Renal cortical epithelial cell (primary cell): ENCODE measurements around the gene SUPT7L. TPM values are rescaled to one million over a fixed set of nuclear protein-coding genes. Genes with fewer than 3 reads are reported as not detected.

Source experiments
- DNase-seq: peaks from one replicate; pipeline ENCODE4 v3.0.0-alpha.2; 2011; ENCODE audit warnings: low read depth
- total RNA-seq: library from RNA; depleted of rRNA; stranded (reverse); fragments of >200 nt; gene quantifications from 2 replicates; pipeline ENCODE4 v1.2.3, GENCODE V29; 2014

The SUPT7L gene, protein sequence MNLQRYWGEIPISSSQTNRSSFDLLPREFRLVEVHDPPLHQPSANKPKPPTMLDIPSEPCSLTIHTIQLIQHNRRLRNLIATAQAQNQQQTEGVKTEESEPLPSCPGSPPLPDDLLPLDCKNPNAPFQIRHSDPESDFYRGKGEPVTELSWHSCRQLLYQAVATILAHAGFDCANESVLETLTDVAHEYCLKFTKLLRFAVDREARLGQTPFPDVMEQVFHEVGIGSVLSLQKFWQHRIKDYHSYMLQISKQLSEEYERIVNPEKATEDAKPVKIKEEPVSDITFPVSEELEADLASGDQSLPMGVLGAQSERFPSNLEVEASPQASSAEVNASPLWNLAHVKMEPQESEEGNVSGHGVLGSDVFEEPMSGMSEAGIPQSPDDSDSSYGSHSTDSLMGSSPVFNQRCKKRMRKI
- total RNA-seq = 15.3 and 31.9 TPM in 2 replicates

DNA sequence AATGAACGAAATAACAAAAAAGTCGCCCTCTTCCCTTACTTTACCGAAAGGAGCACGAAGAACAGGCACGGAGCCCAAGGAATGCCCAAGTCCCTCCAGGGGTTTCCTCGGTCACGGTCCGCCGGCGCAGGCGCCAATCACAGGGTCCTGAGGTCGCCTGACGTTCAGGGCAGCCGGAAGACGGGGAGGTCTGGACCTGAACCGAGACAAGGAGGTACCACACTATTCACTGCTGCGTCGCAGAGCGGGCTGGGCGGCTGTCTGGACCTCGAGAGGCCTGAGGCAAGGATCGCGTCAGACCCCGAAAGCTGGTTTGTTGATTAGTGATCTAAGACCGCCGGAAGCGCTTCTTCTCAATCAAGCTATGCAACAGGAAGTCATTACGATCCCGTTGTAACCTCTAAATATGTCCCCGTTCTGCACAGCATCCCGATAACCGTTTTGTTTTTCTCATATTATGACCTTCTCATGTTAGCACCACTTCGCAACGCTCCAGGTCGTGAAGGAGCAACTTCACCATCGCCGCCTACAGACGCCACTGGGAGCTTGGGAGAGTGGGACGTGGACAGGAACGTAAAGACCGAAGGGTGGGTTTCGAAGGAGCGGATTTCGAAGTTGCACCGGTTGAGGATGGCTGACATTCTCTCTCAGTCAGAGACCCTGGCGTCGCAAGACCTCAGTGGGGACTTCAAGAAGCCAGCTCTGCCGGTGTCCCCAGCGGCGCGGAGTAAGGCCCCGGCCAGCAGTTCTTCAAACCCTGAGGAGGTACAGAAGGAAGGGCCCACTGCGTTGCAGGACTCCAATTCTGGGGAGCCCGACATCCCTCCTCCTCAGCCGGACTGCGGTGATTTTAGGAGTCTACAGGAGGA, at the start of gene SUPT7L, which contains the start of gene SLC4A1AP:
SUPT7L (minus strand) TSS at position 330 of the 869 bp plus-strand sequence. CDS start 1,422 bp downstream, outside the sequence.
SLC4A1AP (plus strand) TSS at position 605 of the 869 bp plus-strand sequence; CDS start at position 631, 26 bp downstream.
- DNase-seq = peak; percentile 81

DNA sequence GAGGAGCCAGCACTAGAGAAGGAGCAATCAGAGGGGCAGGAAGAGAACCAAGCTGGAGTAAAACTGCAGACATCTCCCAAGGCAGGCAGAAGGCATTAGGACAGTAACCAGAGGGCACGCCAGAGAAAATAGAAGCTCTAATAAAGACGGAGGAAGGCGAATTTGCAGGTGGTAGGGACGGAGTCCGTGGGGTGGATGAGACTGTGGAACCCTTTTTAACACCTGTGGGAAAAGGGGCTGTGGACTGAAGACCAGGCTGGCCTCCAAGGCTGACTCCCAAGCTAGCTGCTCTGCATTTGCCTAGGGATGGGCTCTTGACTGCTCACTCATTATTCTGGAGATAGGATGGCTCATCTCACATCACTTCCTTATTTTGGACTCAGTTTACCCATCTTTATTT, 49.8 kb upstream of the SUPT7L start:
- DNase-seq = no peak

DNA sequence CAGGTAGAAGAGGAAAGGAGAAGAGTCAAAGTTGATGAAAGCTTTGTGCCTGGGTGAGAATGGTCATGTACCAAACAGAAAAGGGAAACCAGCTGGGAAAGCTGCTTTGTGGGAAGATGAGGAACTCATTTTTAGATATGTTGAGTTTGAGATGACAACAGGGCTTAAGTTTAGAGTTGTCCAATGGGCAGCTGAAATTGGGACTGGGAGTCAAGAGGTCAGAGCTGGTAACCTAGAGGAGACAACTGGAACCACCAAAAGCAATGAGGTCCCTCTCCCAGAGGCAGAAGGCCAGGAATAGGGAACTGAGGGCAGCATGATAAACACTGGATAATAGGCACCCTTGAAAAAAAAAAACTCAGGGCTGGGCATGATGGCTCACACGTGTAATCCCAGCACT, 49.1 kb upstream of the SUPT7L start:
- DNase-seq = no peak

DNA sequence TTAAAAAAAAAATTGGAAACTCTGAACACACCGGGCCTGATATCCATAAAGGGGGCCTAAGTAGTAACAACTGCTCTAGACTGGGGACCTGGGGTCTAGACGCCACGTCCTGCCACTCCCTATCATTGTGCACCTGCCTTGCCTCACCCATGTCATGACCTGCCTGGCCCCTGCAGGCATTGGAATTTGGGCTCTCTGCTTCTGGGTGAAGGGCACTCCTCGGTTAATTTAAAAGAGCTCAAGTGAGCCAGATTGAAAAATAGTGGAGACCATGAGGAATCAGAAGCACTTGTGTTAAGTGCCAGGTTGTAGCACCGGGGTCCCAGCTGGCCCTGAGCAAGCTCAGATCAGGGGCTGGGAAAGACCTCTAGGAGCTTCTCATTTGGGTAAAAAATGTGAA, 48.4 kb upstream of the SUPT7L start:
- DNase-seq = no peak

DNA sequence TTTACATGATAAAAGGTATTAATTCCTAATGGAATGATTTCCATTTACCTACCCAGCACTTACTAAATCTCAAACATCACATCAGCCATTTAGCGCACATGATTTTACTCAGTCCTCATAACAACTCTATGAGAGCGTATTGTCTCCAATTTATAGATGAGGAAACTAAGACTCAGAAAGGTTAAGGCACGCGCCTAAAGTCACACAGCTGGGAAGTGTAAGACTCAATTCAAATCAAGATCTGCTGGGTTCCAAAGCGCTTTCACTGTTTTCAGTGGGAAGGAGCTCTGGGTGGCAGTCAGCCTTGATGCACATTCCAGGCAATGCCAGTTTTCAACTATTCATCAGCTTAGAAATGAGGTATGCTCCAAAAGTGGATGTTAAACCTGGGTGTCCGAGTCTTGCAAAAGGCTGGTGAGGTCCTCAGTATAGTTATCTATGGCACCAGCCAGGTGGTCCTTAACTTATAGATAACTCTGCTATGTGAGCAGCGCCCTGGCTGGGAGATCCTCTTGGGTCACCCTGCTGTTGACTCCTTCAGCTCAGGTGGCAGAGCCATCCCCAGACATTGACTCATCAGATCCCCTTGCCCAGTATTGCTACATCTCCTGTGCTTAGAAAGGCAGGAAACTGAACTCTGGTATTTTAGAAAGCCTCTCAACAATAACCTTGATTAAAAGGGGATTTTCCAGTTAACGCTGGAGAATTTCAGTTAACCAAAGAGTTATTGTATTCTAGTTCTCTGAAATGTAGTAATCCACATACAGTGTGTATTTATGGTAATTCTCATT, 47.4 kb upstream of the SUPT7L start:
- DNase-seq = peak; percentile 95

DNA sequence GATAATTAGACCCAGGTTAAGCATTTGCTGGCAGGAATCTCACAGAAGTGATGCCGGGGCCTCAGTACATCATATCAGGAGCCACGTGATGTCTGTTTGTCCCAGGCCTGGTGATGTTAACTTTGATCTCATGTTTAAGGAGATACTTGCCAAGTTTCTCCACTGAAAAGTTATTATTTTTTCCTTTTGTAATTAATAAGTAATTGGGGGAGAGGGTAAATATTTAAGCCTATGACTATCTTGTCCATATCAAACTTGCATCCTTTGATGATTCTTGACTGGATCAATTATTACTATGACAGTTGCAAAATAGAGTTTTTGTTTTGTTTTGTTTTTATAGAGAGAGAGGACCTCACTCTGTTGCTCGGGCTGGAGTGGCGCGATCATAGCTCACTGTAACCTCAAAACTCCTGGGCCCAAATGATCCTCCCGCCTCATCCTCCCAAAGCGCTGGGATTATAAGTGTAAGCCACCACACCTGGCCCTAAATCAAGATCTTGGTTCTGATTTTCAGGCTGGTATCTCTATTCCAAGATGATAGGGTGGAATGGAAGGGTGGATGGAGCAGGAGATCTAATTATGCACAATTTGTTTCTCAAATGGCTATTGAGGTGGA, 46.7 kb upstream of the SUPT7L start:
- no peak for DNase-seq

DNA sequence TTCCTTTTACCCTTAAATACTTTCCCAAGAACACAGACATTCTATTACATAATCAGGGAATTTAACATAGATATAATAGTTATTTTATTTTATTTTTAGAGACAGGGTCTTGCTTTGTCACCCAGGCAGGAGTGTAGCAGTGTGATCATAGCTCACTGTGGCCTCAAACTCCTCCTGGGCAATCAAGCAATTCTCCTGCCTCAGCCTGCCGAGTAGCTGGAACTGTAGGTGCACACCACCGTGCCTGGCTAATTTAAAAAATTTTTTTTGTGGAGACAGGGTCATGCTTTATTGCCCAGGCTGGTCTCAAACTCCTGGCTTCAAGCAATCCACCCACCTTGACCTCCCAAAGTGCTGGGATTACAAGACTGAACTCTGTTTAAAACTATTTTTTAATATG, 45.9 kb upstream of the SUPT7L start:
- DNase-seq = no peak

DNA sequence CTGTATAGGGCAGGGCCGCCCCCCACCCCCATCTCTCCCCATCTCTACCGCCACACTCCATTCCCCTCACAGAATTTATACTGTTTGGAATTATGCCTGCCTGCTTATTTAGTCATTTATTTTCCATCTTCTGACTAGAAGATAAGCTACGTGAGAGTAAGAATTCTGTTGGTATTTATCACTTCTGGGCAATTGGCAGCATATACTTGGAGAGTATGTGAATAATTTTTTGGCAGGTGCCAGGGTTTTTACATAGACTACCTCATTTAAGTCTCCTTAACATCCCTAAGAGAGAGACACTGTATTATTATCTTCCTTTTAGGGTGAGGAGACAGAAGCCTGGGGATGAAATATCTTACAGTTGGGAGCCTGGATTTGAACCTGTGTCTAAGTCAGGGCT, 45.3 kb upstream of the SUPT7L start:
- no peak for DNase-seq

DNA sequence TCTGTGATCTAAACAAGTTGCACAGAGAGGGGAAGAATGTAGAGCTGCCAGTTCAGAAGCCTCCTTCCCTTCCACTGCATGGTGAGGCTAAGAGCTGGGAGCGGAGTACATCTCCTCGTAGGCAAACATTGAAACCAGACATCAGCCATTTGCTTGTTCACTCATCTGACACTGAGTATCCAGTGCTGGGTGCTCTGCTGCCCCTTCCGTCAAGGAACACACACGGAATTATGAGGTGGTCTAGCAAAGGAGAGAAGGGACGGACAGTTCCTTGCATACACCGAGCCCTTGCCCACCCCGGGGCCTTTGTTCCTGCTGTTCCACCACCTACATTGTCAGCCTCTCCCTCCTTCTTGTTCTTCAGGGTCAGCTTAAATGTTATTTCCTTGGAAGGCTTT, 44.8 kb upstream of the SUPT7L start:
- DNase-seq = no peak

DNA sequence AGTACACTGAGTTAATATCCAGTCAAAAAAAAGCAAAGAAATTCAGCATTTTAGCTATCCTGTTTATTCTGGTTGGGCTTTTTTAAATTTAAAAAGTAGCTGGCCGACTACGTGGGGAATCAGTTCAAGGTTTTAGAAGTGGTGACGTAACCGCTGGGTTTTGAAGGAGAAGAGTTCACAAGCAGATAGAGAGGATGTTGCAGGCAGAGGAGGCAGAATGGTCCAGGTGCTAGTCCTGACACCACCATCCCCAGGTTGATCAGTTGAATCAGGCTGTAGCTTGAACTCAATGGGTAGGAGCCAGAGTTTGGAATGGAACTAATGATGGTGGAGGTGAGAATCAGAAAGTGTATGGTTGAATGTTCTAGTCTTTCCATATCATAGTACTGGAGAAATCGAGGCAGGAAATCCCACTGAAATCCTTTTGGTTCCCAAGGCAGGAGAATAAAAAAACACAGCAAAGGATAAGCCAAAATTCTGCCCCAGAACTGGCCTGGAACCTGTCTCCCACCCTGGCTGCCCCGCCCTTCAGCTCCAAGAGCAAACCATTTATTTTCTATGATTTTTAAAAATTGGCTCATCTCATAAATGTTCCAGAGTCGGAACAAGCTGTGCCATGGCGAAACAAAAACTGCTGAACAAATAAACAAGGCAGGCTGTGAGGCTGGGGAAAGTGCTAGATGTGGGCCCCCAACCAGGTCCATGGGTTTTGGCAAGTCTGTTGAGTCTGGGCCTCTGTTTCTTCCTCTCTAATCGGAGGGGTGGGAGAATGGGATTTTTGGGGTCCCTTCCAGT, 44.2 kb upstream of the SUPT7L start:
- DNase-seq = no peak

DNA sequence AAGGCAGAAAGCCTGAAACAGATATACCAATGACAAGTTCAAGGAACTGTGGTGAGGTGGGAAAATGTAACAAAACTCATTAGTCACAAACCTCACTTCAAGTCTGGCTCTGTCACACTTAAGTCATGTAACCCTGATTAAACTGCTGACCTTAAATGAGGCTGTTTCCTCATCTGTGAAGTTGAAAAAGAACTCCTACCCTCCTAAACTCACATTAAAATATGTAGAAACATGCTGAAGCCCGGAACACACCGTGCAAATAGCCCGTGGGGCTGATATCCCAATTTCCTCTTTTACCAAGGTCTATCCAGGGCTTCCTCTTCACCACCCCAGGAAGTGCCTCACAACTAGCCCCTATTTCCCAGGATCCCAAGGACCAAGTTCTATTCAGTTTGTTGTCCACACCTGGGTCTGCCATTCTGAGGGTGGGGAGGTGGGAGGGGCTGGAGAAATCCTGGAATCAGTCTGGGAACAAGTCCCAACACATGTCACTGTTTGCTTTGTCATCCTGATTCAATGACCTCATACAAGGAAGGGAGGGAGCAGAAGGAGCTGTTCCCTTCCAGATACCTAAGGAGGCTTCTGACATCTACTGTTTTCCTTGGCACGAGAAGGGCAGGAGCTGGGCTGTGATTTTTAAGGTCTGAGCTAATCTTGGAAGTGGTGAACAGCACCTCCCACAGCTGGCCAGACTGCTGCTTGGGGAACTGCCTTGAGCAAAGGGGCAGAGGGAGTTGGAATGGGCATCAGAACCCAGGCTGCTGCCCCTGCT, 42.6 kb upstream of the SUPT7L start:
- peak; percentile 98 for DNase-seq

DNA sequence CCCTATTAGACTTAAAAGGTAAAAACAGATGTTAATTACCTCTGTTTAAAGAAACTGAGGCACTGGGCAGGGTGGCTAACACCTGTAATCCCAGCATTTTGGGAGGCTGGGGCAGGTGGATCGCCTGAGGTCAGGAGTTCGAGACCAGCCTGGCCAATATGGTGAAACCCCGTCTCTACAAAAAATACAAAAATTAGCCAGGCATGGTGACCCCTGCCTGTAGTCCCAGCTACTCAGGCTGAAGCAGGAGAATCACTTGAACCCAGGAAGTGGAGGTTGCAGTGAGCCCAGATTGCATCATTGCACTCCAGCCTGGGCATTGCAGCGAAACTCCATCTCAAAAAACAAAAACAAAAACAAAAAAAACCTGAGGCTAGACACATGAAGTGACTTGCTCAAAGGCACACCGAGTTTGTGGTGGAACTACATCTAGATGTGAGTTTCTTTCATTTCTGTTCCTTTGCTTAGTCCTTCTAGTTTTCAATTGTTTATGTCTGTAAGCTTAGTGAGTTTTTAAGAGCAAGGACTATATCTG, 41.0 kb upstream of the SUPT7L start:
- no peak for DNase-seq

DNA sequence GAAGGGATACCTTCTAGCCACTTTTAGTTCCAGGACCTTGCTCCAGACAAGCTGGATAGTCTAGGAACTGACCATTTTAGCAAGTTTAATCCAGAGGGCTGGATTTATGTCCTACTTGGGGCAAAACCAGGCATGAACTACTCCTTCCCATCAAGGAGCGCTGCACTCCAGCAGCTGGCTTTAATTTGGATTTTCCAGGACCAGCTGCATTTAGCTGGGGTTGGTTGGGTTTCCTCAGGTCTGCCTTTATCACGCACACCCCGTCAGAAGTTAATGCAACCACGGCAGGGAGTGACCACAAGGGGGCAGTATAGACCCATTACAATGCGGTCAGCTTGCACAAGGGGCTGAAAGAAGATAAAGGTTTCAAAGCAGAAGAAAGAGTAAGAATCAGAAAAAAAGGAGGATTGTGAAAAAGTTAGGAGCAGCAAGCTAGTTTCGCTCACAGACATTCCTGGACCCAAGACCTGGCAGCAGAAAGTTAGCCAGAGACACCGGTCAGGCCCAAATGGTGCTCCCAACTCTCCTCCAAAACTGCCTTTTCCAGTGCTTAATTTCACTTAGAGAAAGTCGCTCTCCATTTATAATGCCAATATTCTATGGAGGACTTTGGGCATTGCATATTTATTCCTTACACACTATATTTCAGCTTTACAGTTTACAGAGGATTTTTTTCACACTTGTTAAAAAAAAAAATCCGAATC, 40.4 kb upstream of the SUPT7L start:
- DNase-seq = peak; percentile 85

DNA sequence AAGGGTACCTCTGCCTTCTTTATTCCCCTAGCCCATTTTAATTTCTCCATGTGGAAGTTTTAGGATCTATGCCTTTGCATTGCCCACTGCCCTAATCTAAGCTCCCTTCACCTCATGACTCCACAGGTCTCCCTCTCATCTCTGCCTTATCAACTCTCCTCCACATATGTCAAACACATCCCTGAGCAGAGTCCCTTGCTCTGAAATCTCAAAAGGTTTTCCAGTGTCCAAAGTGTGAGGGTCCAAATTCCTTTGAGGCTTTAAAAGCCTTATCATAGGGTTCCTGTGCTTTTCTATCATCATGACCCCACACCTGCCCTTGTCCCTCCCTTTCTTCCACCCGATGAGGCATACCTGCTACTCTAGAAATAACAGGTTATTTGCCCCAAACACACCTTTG, 38.9 kb upstream of the SUPT7L start:
- no peak for DNase-seq

DNA sequence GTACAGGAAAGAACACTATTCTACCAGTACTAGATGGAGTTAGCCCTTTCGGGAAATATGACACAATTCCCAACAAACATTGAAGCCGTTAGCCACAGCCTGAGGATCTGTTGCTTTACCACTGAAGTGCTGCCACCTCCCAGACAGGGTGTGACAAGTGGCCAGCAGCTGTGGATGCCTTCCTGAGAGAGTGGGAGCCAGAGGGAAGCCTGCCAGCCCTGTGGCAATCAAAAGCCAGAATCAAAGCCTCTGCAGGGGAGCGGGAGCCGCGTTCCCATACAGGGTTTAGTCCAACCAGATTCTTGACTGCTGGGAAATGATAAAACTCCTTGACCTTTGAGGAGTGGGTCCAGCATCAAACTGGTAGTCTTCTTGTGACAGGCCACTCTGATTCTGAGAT, 38.3 kb upstream of the SUPT7L start:
- DNase-seq = no peak

DNA sequence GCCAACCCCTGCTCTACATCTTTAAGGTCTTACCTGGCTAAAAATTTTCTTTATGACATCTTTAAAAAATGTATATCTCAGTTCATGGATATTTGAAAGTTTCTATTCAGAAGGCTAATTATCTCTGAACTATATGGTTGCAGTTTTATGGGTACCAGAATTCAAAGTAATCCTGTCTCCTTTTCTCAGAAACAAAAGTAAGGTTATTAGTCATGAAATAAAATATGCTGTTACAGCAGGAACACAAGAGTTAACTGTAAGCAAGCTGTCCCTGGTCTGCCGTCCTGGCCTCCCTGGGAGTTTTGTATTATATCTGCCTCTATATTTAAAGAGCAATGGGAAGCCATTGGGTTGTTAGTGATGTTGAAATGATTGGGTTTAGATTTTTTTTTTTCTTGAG, 34.2 kb upstream of the SUPT7L start:
- no peak for DNase-seq

DNA sequence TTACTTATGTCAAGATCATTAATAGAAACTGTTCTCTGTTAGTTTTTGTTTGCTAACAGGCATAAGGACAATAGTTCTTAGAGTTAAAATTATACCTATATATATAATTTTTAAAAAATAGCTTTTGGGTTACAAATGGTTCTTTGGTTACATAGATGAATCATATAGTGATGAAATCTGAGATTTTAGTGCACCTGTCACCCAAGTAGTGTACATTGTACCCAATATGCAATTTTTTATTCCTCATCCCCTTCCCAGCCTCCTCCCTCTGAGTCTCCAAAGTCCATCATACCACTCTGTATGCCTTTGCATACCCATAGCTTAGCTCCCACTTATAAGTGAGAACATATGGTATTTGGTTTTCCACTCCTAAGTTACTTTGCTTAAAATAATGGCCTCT, 26.6 kb upstream of the SUPT7L start:
- no peak for DNase-seq

DNA sequence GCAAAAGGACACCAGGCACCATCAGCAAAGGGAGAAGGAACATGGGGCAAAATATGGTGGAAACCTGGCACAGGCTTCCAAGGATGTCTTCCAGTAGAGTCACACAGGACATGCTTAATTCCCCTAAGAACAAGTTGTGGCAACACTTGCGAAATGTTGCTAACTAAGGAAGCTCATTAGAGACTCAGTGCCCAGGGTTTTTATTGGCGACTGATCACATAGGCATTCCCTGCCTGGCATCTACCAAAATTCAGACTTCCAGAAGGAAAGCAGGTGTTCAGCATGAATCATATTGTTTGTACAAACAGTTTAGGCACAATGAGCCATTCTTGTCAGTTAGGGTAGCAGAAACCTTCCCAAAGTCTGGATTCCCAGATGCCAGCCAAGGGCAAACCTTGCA, 26.0 kb upstream of the SUPT7L start:
- DNase-seq = peak; percentile 88

DNA sequence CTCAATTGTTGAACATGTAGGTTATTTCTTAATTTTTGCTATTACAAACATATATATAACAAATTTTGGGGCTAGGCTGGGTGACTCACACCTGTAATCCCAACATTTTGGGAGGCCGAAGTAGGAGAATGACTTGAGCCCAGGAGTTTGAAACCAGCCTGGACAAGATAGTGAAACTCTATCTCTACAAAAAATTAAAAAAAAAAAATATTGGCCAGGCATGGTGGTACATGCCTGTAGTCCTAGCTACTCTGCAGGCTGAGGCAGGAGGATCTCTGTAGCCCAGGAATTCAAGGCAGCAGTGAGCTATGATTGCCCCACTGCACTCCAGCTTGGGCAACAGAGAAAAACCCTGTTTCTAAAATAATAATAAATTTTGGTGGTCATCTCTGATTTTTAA, 23.8 kb upstream of the SUPT7L start:
- DNase-seq = no peak
